Measurements from ENCODE around the gene UBA1.

Gene UBA1

GRCh38 chrX:47162927-47163583 lies 30.6 kb upstream of the UBA1 start:
- TF ChIP-seq EZH2phosphoT487 (IDR thresholded peaks at IDR 0.05; ENCODE audit: borderline replicate concordance, low read length): no peak
- TF ChIP-seq CTCF (IDR thresholded peaks at IDR 0.05; ENCODE audit: low read depth, low read length, poor library complexity, severe bottlenecking): no peak
- Histone ChIP-seq H3K9me2 (replicated peaks; ENCODE audit: control insufficient read depth, low read length) (no peaks in the 10 kb centered on the region), H4K20me1 (ENCODE audit: control insufficient read depth, insufficient read depth, low read depth, low read length) (no peaks in the 10 kb centered on the region), H3K4me1 (ENCODE audit: control insufficient read depth, low read length) (no peaks in the 10 kb centered on the region), H3K79me2 (ENCODE audit: control insufficient read depth, low read length) (peaks cover 72% of the 10 kb centered on the region), H3K36me3 (ENCODE audit: control insufficient read depth, low read length) (peaks cover 13% of the 10 kb centered on the region), H3K4me3 (ENCODE audit: low read length) (no peak overlapping the region), H3K9me3 (ENCODE audit: control insufficient read depth, insufficient read depth, low read length) (no peaks in the 10 kb centered on the region), H3K4me2 (ENCODE audit: low read length) (no peak overlapping the region), H3K27me3 (ENCODE audit: control insufficient read depth, low read length) (no peaks in the 10 kb centered on the region), H3F3A (ENCODE audit: control insufficient read depth, insufficient read depth) (no peaks in the 10 kb centered on the region), H3K27ac (ENCODE audit: low read depth, low read length) (no peak overlapping the region)

- Histone ChIP-seq H3F3A (ENCODE audit: control insufficient read depth, insufficient read depth) (no peaks in the 10 kb centered on the region), H3K27ac (ENCODE audit: low read depth, low read length) (no peak overlapping the region), H3K4me1 (ENCODE audit: control insufficient read depth, low read length) (no peaks in the 10 kb centered on the region), H3K36me3 (ENCODE audit: control insufficient read depth, low read length) (peaks cover 16% of the 10 kb centered on the region), H3K4me2 (ENCODE audit: low read length) (no peak overlapping the region), H4K20me1 (ENCODE audit: control insufficient read depth, insufficient read depth, low read depth, low read length) (no peaks in the 10 kb centered on the region), H3K9me3 (ENCODE audit: control insufficient read depth, insufficient read depth, low read length) (no peaks in the 10 kb centered on the region), H3K4me3 (ENCODE audit: low read length) (no peak overlapping the region), H3K79me2 (ENCODE audit: control insufficient read depth, low read length) (peaks cover 59% of the 10 kb centered on the region), H3K27me3 (ENCODE audit: control insufficient read depth, low read length) (no peaks in the 10 kb centered on the region), H3K9me2 (replicated peaks; ENCODE audit: control insufficient read depth, low read length) (no peaks in the 10 kb centered on the region)
- TF ChIP-seq EZH2phosphoT487 (IDR thresholded peaks at IDR 0.05; ENCODE audit: borderline replicate concordance, low read length): no peak
- TF ChIP-seq CTCF (IDR thresholded peaks at IDR 0.05; ENCODE audit: low read depth, low read length, poor library complexity, severe bottlenecking): no peak
Measured at GRCh38 chrX:47164420-47164819, 29.2 kb upstream of the UBA1 start.

- TF ChIP-seq EZH2phosphoT487 (IDR thresholded peaks at IDR 0.05; ENCODE audit: borderline replicate concordance, low read length) (no peak), CTCF (IDR thresholded peaks at IDR 0.05; ENCODE audit: low read depth, low read length, poor library complexity, severe bottlenecking) (no peak)
- H3K9me3 ChIP-seq (ENCODE audit: control insufficient read depth, insufficient read depth, low read length): no peaks in the 10 kb centered on the region
- peaks cover 44% of the 10 kb centered on the region for H3K79me2 ChIP-seq (ENCODE audit: control insufficient read depth, low read length)
- H3K4me2 ChIP-seq (ENCODE audit: low read length): no peak overlapping the region
- no peaks in the 10 kb centered on the region for H3K4me1 ChIP-seq (ENCODE audit: control insufficient read depth, low read length)
- peaks cover 26% of the 10 kb centered on the region for H3K36me3 ChIP-seq (ENCODE audit: control insufficient read depth, low read length)
- no peaks in the 10 kb centered on the region for H4K20me1 ChIP-seq (ENCODE audit: control insufficient read depth, insufficient read depth, low read depth, low read length)
- H3K4me3 ChIP-seq (ENCODE audit: low read length): no peak overlapping the region
- no peaks in the 10 kb centered on the region for H3K9me2 ChIP-seq (replicated peaks; ENCODE audit: control insufficient read depth, low read length)
- no peak overlapping the region for H3K27ac ChIP-seq (ENCODE audit: low read depth, low read length)
- H3K27me3 ChIP-seq (ENCODE audit: control insufficient read depth, low read length): no peaks in the 10 kb centered on the region
- no peaks in the 10 kb centered on the region for H3F3A ChIP-seq (ENCODE audit: control insufficient read depth, insufficient read depth)
Measured at GRCh38 chrX:47166126-47166525, 27.5 kb upstream of the UBA1 start.
